Right ventricle myocardium superior (tissue), 1 donor: Measurements from ENCODE around the gene SSR4. TPM values are rescaled to one million over a fixed set of nuclear protein-coding genes. Genes with fewer than 3 reads are reported as not detected.
A peak's percentile ranks its signal among the peaks of the same experiment; 100 is the strongest.
"Not testable (repeated sequence)": the region's sequence is repeated elsewhere in the genome, so short reads cannot be mapped to it uniquely, and the experiment has no call there.

Experiments
- ATAC-seq: fragments of 200-7000 bp; cut with Tn5 transposase; one replicate; pipeline ENCODE4 v1.9.1; 2020; ENCODE audit warnings: mild to moderate bottlenecking; ENCODE audit not compliant: poor library complexity
- DNase-seq: peaks from one replicate; pipeline ENCODE4 v3.0.0-alpha.2; 2020
- intact Hi-C: fragments of 100-400 bp; cut with DNase I; formaldehyde crosslinking; loops from one replicate; pipeline ENCODE4 v1.11.2; 2022
- total RNA-seq: library from RNA; stranded (reverse); fragmentation: NEBNext Ultra II Directional; extraction: Animal tissue kit (Norgen Biotek cat#: 25700); gene quantifications from one replicate; pipeline ENCODE4 v1.2.1, GENCODE V29; 2021
- donor health status: DM: no; HTN: yes; CAD: no; lungs with severe emphysema.

The SSR4 gene
- total RNA-seq, 1 donor from 2014 or later: 129 TPM

- intact Hi-C loops: loop anchor here (10.0 kb wide), 1 partner anchor 147 kb away; the partner anchor contains the start of gene RENBP
- DNase-seq (no peak), ATAC-seq (no peak)
Observed at GRCh38 chrX:153797415-153798015, 3.0 kb downstream of the SSR4 start.

- intact Hi-C loops: loop anchor here (10.0 kb wide), 1 partner anchor 145 kb away; the partner anchor contains the start of gene RENBP
- ATAC-seq: no peak
- DNase-seq: no peak
Observed at GRCh38 chrX:153799326-153799725, 4.9 kb downstream of the SSR4 start.

- DNase-seq (no peak), ATAC-seq (peak; percentile 60)
Observed at GRCh38 chrX:153800177-153800722, 5.8 kb downstream of the SSR4 start.

GRCh38 chrX:153800746-153801145, 6.3 kb downstream of the SSR4 start:
- intact Hi-C loops: no loop called here
- DNase-seq (no peak), ATAC-seq (peak; percentile 21)

More at GRCh38 chrX:153800177-153800722, 5.8 kb downstream of the SSR4 start:
- intact Hi-C loops: no loop called here

- ATAC-seq: no peak
- intact Hi-C loops: no loop called here
Observed at GRCh38 chrX:153801669-153802068, 7.2 kb downstream of the SSR4 start.

GRCh38 chrX:153802513-153803045, 8.1 kb downstream of the SSR4 start:
- intact Hi-C loops: no loop called here
- DNase-seq (no peak), ATAC-seq (no peak)

More at GRCh38 chrX:153801669-153802068, 7.2 kb downstream of the SSR4 start:
- DNase-seq: no peak

GRCh38 chrX:153803211-153804099, 9.0 kb downstream of the SSR4 start:
- no peak for DNase-seq
- intact Hi-C loops: no loop called here
- ATAC-seq: no peak

- intact Hi-C loops: no loop called here
- DNase-seq (no peak), ATAC-seq (no peak)
Observed at GRCh38 chrX:153804100-153804595, 9.7 kb downstream of the SSR4 start.

GRCh38 chrX:153804621-153805020, 10.2 kb downstream of the SSR4 start:
- no peak for DNase-seq
- ATAC-seq: no peak
- intact Hi-C loops: no loop called here

- DNase-seq (no peak), ATAC-seq (no peak)
- intact Hi-C loops: no loop called here
Observed at GRCh38 chrX:153805436-153805835, 11.0 kb downstream of the SSR4 start.

- ATAC-seq: no peak
- intact Hi-C loops: no loop called here
- no peak for DNase-seq
Observed at GRCh38 chrX:153806999-153807575, 12.6 kb downstream of the SSR4 start.

GRCh38 chrX:153807976-153808375, 13.5 kb downstream of the SSR4 start:
- ATAC-seq: no peak
- intact Hi-C loops: no loop called here
- no peak for DNase-seq

GRCh38 chrX:153812220-153812619, 17.8 kb downstream of the SSR4 start:
- no peak for ATAC-seq
- intact Hi-C loops: no loop called here
- no peak for DNase-seq

GRCh38 chrX:153813161-153813560, 18.7 kb downstream of the SSR4 start:
- ATAC-seq: no peak
- intact Hi-C loops: no loop called here
- no peak for DNase-seq

- no peak for ATAC-seq
- no peak for DNase-seq
- intact Hi-C loops: no loop called here
Observed at GRCh38 chrX:153814591-153815315, 20.3 kb downstream of the SSR4 start.

- ATAC-seq: no peak
- no peak for DNase-seq
- intact Hi-C loops: no loop called here
Observed at GRCh38 chrX:153816831-153817690, 22.6 kb downstream of the SSR4 start.

GRCh38 chrX:153818064-153818463, 23.6 kb downstream of the SSR4 start:
- DNase-seq, intact Hi-C loops, ATAC-seq: not testable (repeated sequence)
